Fibroblast of upper back skin (primary cell): Measurements from ENCODE around the gene SLC34A1.
A peak's percentile ranks its signal among the peaks of the same experiment; 100 is the strongest.

Experiments used
- DNase-seq: peaks from one replicate; pipeline ENCODE4 v3.0.0-alpha.2; 2013

SLC34A1 gene

DNA sequence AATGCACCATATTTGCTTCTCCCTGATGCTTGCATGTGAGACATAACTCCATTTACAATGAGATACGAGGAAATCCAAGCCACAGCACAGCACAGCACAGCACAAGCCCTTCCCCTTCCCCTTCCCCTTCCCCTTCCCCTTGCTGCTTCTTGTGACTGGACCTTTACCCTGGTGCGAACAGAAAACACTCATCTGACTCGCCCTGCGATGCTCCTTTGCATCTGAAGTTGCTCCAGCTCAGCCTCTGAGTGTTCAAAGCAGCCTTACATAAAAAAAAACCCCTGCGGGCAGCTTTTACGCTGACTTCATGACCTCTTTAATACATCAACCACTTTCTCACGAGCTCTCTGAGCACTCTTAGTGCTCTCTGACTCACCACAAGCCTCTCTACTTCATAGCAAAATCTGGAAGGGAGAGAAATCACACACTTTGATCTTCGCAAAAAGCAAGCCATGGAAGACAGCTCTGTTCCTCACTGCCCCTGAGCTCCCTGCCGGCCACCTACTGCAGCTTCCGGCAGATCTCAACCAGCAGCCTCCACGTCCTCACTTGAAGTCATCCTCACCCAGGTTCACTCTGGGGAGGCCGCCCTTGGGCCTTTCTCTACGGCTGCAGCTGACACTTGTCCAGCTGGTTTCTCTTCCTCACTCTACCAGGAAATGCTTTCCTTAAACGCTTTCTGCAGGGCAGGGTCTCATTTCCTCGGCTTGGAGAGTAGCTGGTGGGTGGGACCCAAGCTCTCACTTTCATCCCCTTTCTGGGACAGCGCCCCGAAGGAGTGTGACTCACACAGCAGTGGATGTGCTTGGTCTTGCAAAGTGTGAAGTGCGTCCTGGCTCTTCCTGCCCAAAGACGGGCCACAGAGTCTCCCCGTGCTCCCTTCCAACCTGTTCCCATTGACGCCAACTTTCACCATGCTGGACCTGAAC, 5.3 kb downstream of the SLC34A1 start:
- DNase-seq, result peak; percentile 80

DNA sequence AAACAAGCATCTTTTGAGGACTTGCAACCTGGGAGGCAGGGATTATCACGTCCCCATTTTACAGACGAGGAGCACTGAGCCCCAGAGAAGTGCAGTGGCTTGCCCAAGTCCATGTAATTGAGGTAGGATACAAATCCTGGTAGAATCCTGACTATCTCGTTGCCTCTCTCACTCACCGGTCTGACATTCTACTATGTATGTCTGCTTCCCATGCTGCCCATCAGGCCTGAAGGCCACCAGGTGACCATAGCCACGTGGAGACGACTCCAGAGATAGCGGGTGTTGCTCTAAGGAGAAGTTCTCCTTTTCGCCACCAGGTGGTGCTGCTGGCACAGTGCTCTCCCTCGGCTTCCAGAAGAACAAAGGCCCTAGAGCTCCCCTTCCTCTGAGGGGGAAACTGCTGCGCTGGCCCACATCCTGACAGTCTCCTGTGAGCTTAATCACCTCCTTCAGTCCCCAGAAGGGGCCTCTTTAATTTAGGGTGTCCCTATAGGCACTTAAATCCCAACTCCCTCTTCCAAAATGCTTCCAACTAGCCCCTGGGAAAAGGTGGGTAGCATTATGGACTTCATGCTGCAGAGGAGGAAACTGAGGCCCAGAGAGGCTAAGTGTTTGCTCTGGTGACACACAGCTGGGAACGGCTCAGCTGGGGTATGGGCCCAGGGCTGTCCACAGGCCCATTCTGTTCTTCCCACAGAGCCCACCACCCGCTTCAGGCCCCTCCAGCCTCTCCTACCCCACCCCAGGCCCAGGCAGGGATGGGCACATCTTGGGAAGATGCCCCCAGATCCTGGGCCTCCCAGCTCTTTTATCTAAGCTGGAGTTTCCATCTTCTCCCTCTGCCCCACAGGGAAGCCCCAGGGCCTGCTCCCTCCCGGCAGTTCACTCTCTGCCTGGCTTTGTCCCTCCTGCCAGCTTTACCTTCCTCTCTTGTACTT, 6.4 kb downstream of the SLC34A1 start:
- peak; percentile 84 for DNase-seq

- no peak for DNase-seq
Observed at GRCh38 chr5:177392765-177393164, 8.5 kb downstream of the SLC34A1 start.

DNA sequence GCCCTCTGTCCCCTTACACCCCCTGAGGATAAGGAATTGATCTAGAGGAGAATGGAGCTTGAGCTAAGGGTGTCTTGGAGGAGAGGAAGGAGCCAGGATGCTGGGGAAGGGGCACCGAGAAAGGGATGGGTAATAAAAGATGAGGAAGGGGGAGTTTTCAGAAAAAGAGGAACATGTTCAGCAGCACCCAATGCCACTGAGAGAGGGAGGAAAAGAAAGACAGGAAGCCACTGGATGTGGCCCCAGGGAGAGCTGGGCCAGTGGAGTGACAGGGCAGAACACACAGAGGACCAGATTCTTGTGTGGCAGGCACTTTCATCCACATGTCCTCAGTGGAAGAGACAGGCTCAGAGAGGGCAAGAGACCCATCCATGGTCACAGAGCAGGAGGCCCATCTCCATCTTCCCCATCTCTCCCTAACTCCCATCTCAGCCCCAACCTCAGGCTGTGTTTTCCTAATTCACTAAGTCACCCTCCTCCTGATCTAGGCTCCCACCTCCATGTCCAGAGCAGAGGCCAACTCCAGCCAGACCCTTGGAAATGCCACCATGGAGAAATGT, 9.1 kb downstream of the SLC34A1 start:
- no peak for DNase-seq

GRCh38 chr5:177393990-177394389, 9.8 kb downstream of the SLC34A1 start:
- DNase-seq, result no peak

GRCh38 chr5:177396078-177396477, 11.8 kb downstream of the SLC34A1 start:
- no peak for DNase-seq

- DNase-seq, result no peak
Observed at GRCh38 chr5:177396807-177397206, 12.6 kb downstream of the SLC34A1 start.

GRCh38 chr5:177397875-177398390, 13.7 kb downstream of the SLC34A1 start:
- DNase-seq, result no peak

- peak; percentile 33 for DNase-seq
Observed at GRCh38 chr5:177399997-177400868, 16.0 kb downstream of the SLC34A1 start, which contains the start of gene PFN3. Gene PFN3, minus strand, starts transcription at chr5:177400661. Its CDS starts 85 bp downstream, at chr5:177400576.

DNA sequence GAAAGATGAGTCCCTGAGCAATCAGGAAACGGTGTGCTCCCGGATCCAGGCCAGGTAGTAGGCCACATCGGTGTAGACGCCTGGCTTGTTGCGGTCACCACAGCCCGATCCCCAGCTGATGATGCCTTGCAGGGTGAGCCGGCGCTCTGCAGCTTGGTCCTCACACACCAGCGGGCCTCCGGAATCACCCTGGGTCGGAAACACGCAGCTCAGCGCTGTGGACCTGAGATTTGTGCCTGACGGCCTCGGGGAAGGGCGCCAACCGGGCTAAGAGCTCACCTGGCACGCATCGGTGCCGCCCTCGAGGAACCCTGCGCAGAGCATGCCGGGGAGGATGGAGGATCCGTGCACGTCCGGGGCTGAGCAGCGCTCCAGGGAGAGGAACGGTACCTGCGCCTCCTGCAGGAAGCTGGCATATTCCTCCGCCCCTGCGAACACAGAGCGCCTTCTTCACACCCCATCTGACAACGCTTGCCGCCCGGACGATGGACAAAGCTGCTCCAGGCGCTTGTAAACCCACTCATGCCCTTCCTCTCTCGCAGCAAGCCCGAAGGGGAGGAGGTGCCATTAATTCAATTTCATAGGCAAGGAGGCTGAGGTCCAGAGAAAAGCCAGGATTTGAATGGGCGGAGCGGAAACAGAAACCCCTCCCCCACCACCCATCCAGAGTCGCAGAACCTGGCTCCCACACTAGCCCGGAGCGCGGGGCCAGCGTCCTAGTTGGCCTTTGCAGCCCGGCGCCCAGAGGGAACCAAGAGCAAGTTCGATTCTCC, 18.2 kb downstream of the SLC34A1 start:
- peak; percentile 44 for DNase-seq

DNA sequence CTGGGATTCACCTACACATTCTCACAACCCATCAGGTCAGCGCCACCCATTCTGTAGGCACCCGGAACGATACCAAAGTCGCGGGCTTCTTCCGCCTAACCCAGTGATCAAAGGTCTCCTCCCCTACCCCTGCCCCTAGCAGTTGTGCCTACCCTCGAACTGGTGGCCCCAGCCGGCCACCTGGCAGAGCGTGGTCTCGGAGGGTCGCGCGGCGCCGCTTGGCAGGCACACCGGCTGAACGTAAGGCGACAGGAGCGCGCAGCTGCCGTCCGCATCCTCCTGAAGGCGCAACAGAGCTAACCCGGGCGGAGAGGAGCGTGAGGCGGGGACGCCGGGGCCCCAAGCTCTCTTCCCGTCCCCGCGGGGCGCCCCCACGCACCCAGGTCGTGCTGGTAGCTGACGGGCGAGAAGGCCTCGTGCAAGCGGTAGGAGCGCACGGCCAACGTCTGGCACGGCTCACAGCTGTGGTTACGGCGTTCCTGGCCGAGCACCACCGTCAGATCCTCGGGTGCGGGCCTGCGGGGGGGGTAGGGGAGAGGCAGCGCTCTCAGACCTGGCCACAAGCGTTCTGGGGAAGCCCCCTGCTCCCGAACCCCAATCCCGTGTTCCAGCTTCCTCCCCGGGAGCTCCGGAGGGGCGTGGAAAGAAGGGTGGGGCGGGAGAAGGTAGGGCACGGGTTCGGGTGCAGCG, 19.0 kb downstream of the SLC34A1 start:
- DNase-seq, result no peak

DNA sequence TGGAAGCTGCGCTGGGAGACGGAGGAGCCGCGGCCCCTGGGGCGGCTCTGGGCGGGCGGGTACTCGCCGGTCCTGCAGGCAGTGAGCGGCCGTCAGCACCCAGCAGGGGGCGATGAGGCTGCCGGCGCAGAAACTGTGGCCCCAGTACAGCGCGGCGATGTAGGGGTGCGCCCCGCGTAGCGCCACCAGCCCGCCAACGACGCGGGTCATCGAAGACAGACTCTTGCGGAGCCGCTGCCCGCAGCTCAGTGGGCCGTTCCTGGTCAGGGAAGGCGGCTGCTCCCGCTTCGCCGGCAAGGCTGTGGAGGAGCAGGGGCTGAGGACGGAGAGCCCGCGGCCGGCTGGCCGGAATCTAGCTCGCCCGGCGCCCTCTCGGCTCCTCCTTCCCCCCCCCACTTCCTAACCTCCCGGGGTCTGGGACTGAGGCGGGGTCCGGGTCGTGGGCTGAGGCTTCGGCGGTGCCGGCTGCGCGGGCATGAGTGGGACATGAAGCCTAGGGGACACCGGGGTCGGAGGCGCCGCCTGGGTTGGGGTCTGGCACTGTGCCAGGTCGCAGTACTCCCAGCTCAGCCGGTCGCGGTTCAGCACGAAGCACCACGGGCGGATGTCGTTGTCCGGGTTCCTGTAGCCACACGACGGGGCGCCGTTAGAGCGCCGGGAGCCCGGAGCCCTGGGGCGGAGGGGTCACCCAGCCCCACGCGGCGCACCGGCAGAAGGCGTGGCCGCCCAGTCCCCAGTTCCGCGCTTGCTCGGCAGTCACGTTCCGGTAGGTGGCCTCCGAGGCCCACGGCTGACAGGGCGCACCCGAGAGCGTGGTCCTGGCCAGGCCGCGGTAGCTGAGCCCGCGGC, 19.8 kb downstream of the SLC34A1 start:
- peak; percentile 71 for DNase-seq

DNA sequence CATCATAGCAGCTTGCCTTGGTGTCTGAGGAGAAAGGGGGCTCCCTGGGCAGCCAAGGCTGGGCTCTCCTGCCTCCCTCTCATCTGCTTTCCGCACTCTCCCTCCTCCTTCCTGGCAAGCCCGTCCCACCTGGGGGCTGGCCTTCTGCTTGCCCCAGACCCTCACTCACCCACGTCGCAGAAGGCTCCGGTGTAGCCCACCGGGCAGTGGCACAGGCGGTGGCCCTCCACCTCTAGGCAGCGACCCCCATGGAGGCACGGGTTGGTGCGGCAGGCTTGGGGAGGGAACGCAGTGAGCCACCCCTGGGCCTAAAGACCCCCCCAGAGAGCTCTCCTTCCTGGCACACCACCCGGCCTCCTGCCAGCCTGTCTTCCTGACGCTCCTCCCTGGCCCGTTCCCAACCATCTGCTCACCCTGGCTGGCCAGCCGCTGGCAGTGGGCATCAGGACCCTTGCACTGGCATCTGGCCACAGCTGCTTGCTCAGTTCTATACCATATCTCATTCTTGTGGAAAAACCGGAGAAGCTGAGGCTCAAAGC, 20.5 kb downstream of the SLC34A1 start:
- no peak for DNase-seq

GRCh38 chr5:177405312-177405711, 21.1 kb downstream of the SLC34A1 start:
- DNase-seq, result no peak

DNA sequence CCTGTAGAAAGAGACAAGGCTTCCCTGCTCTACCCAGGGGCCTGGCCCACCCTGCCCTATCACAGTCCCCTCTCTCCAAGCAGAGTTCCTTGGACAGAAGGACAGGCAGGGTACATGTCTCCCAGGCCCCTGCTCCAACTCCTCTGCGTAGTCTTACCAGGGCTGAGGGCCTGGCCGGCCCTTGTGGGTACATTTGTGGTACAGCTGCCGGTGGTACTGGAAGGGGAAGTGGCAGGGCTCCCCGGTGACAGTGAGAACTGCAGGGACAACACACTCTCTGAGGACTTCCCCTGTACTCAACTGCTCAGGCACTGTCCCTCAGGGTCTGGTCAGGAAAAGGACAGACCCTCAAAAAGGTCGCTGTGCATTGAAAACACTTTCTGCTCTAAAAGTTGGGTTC, 21.6 kb downstream of the SLC34A1 start:
- DNase-seq, result no peak

GRCh38 chr5:177409043-177409801, 25.0 kb downstream of the SLC34A1 start, which contains the start of gene F12:
Gene F12, minus strand, starts transcription at chr5:177409564. Its CDS starts 37 bp downstream, at chr5:177409527.
- no peak for DNase-seq

DNA sequence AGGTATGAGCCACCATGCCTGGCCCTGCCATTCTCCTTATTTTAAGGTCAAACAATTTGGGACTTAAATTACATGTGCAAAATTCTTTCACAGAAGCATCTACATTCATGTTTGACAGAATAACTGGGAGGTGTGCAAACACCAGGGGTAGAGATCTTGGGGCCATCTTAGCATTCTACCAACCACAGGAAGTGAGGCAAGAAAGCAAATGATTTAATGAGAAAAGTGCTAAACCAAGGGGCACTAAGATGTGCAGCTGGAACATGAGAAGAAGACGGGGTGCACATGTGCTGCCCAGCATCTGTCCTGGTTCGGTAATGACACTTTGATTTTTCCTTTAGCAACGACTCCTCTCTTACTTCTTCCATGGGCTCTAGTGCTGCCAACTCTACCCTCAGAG, 26.3 kb downstream of the SLC34A1 start:
- no peak for DNase-seq

GRCh38 chr5:177412603-177413233, 28.5 kb downstream of the SLC34A1 start:
- no peak for DNase-seq
